Osteoblast (primary cell): ENCODE data around the gene KLHL29. TPM values are rescaled to one million over a fixed set of nuclear protein-coding genes. Genes with fewer than 3 reads are reported as not detected.

Experiments used
- DNase-seq: peaks from one replicate; pipeline ENCODE4 v3.0.0; 2011; ENCODE audit warnings: low spot score, mixed read lengths; ENCODE audit not compliant: insufficient read length; ENCODE audit errors: missing footprints
- H2AFZ ChIP-seq: 2 replicates; pipeline ENCODE4 v1.6.0; 2011; ENCODE audit warnings: mild to moderate bottlenecking, low read length
- H3K27ac ChIP-seq: 2 replicates; pipeline ENCODE4 v1.5.1; 2011; ENCODE audit warnings: mild to moderate bottlenecking, low read depth, low read length, moderate library complexity
- H3K27me3 ChIP-seq: 2 replicates; pipeline ENCODE4 v1.6.0; 2012; ENCODE audit warnings: mild to moderate bottlenecking, control low read depth, inconsistent platforms, low read length, moderate library complexity; ENCODE audit not compliant: insufficient read depth
- H3K36me3 ChIP-seq: 2 replicates; pipeline ENCODE4 v1.5.1; 2011; ENCODE audit warnings: mild to moderate bottlenecking, low read length, control low read depth, moderate library complexity; ENCODE audit not compliant: insufficient read depth
- H3K4me1 ChIP-seq: 2 replicates; pipeline ENCODE4 v1.5.1; 2011; ENCODE audit warnings: mild to moderate bottlenecking, low read length, control low read depth, moderate library complexity; ENCODE audit not compliant: insufficient read depth
- H3K4me2 ChIP-seq: 2 replicates; pipeline ENCODE4 v1.6.0; 2011; ENCODE audit warnings: mild to moderate bottlenecking, low read length; ENCODE audit not compliant: insufficient read depth
- H3K4me3 ChIP-seq: fragments of 200-600 bp; sonication (generic); 3 replicates; pipeline ENCODE4 v1.5.1; 2012; ENCODE audit warnings: mild to moderate bottlenecking, low read length, inconsistent platforms; ENCODE audit not compliant: insufficient read depth
- H3K79me2 ChIP-seq: 2 replicates; pipeline ENCODE4 v1.6.0; 2012; ENCODE audit warnings: mild to moderate bottlenecking, low read length, control low read depth, inconsistent platforms; ENCODE audit not compliant: insufficient read depth
- H3K9me3 ChIP-seq: 2 replicates; pipeline ENCODE4 v1.5.1; 2011; ENCODE audit warnings: low read depth, low read length, control low read depth
- H4K20me1 ChIP-seq: 2 replicates; pipeline ENCODE4 v1.6.0; 2012; ENCODE audit warnings: mild to moderate bottlenecking, low read length, control low read depth; ENCODE audit not compliant: insufficient read depth
- CTCF ChIP-seq: IDR thresholded peaks from 2 replicates; pipeline ENCODE4 v1.5.1; 2011; ENCODE audit warnings: mild to moderate bottlenecking, low read depth, low read length, moderate library complexity; ENCODE audit errors: extremely low read depth
- total RNA-seq: library from RNA; depleted of rRNA; stranded (reverse); fragments of >200 nt; gene quantifications from 2 replicates; pipeline ENCODE4 v1.2.3, GENCODE V29; 2012

Gene KLHL29
- total RNA-seq, 1 donor = 3.3 TPM

GRCh38 chr2:23486684-23487075 lies 101.7 kb downstream of the KLHL29 start:
- no peak for DNase-seq
- Histone ChIP-seq H3K27ac (no peak overlapping the region), H3K4me2 (no peak overlapping the region), H2AFZ (no peak overlapping the region), H3K36me3 (no peaks in the 10 kb centered on the region), H3K9me3 (no peaks in the 10 kb centered on the region), H3K27me3 (no peaks in the 10 kb centered on the region), H3K4me1 (peaks cover 7% of the 10 kb centered on the region), H4K20me1 (peaks cover 7% of the 10 kb centered on the region), H3K4me3 (no peak overlapping the region), H3K79me2 (no peaks in the 10 kb centered on the region)
- TF ChIP-seq CTCF = no peak

- Histone ChIP-seq H3K4me1 (peaks cover 7% of the 10 kb centered on the region), H3K36me3 (no peaks in the 10 kb centered on the region), H3K27ac (no peak overlapping the region), H3K4me2 (no peak overlapping the region), H3K9me3 (no peaks in the 10 kb centered on the region), H2AFZ (no peak overlapping the region), H4K20me1 (peaks cover 7% of the 10 kb centered on the region), H3K27me3 (no peaks in the 10 kb centered on the region), H3K4me3 (no peak overlapping the region), H3K79me2 (no peaks in the 10 kb centered on the region)
- no peak for TF ChIP-seq CTCF
- no peak for DNase-seq
These were observed 102.9 kb downstream of the KLHL29 start for GRCh38 chr2:23487735-23488492.

GRCh38 chr2:23488584-23488983 lies 103.6 kb downstream of the KLHL29 start:
- no peaks in the 10 kb centered on the region for H3K27me3 ChIP-seq
- no peak overlapping the region for H3K27ac ChIP-seq
- H2AFZ ChIP-seq = no peak overlapping the region
- no peaks in the 10 kb centered on the region for H3K9me3 ChIP-seq
- H3K36me3 ChIP-seq = no peaks in the 10 kb centered on the region
- H3K79me2 ChIP-seq = no peaks in the 10 kb centered on the region
- H3K4me2 ChIP-seq = no peak overlapping the region
- H4K20me1 ChIP-seq = peaks cover 7% of the 10 kb centered on the region
- no peak overlapping the region for H3K4me3 ChIP-seq
- peaks cover 7% of the 10 kb centered on the region for H3K4me1 ChIP-seq
- DNase-seq = no peak
- TF ChIP-seq CTCF = no peak

GRCh38 chr2:23489471-23490322 lies 104.7 kb downstream of the KLHL29 start:
- Histone ChIP-seq H3K27ac (no peak overlapping the region), H3K79me2 (no peaks in the 10 kb centered on the region), H2AFZ (no peak overlapping the region), H3K4me3 (no peak overlapping the region), H4K20me1 (peaks cover 7% of the 10 kb centered on the region), H3K27me3 (no peaks in the 10 kb centered on the region), H3K36me3 (no peaks in the 10 kb centered on the region), H3K4me2 (no peak overlapping the region), H3K4me1 (peaks cover 7% of the 10 kb centered on the region), H3K9me3 (no peaks in the 10 kb centered on the region)
- DNase-seq = no peak
- TF ChIP-seq CTCF = no peak
